IMR-90 (cell line): ENCODE results near the gene MPP7. TPM values are rescaled to one million over a fixed set of nuclear protein-coding genes. Genes with fewer than 3 reads are reported as not detected.
A peak's percentile ranks its signal among the peaks of the same experiment; 100 is the strongest.

Experiments used
- ATAC-seq: fragments of 200-7000 bp; cut with Tn5 transposase; 2 replicates; pipeline ENCODE4 v1.9.1; 2020; ENCODE audit warnings: low read depth, mild to moderate bottlenecking, moderate library complexity
- BruUV-seq: library from RNA; stranded (reverse); fragments of 400-500 nt; replicated peaks from 2 replicates; lab custom pipeline; 2021; lab: Mats Ljungman, UMichigan
- CTCF ChIA-PET: fragments of 300-600 bp; formaldehyde crosslinking; extraction: SDS; loops from one replicate; lab custom pipeline; 2021; ENCODE audit warnings: antibody characterized with exemption; lab: Yijun Ruan, JAX
- POLR2A ChIA-PET: fragments of 300-600 bp; sonication (Branson Sonifier 250); formaldehyde crosslinking; loops from one replicate; lab custom pipeline; 2022; ENCODE audit warnings: antibody characterized with exemption; ENCODE audit not compliant: unreplicated experiment; lab: Charles Lee
- DNase-seq: peaks from one replicate; pipeline ENCODE4 v3.0.0; 2013
- H2AFZ ChIP-seq: replicated peaks from 2 replicates; pipeline ENCODE3; 2013; ENCODE audit warnings: low read length, mild to moderate bottlenecking; ENCODE audit not compliant: poor library complexity
- H2AK5ac ChIP-seq: 2 replicates; pipeline ENCODE4 v1.6.1; 2013; ENCODE audit warnings: low read depth, low read length, inconsistent platforms
- H2AK9ac ChIP-seq: replicated peaks from 2 replicates; pipeline ENCODE3; 2013; ENCODE audit warnings: mild to moderate bottlenecking, low read depth, low read length, moderate library complexity; ENCODE audit not compliant: poor library complexity
- H2BK120ac ChIP-seq: 2 replicates; pipeline ENCODE4 v1.6.1; 2013; ENCODE audit warnings: low read depth, low read length, inconsistent platforms
- H2BK15ac ChIP-seq: 3 replicates; pipeline ENCODE4 v1.6.1; 2013; ENCODE audit warnings: low read depth, low read length, inconsistent platforms
- H2BK20ac ChIP-seq: 2 replicates; pipeline ENCODE4 v1.6.1; 2013; ENCODE audit warnings: low read depth, mild to moderate bottlenecking, inconsistent platforms, low read length, moderate library complexity
- H2BK5ac ChIP-seq: 2 replicates; pipeline ENCODE4 v1.6.1; 2013; ENCODE audit warnings: mild to moderate bottlenecking, low read depth, low read length, inconsistent platforms; ENCODE audit not compliant: poor library complexity, severe bottlenecking
- H3K14ac ChIP-seq: replicated peaks from 2 replicates; pipeline ENCODE4 v1.6.1; 2013; ENCODE audit warnings: low read depth, low read length, inconsistent platforms
- H3K18ac ChIP-seq: 2 replicates; pipeline ENCODE4 v1.6.1; 2013; ENCODE audit warnings: low read depth, low read length, control low read depth
- H3K23ac ChIP-seq: 2 replicates; pipeline ENCODE4 v1.6.1; 2013; ENCODE audit warnings: low read depth, low read length, inconsistent platforms
- H3K27ac ChIP-seq: 2 replicates; pipeline ENCODE4 v1.5.1; 2013; ENCODE audit warnings: mild to moderate bottlenecking, control low read depth, low read length; ENCODE audit not compliant: insufficient read depth
- H3K27me3 ChIP-seq: 2 replicates; pipeline ENCODE4 v1.6.1; 2013; ENCODE audit warnings: low read length; ENCODE audit not compliant: control insufficient read depth, insufficient read depth
- H3K36me3 ChIP-seq: 2 replicates; pipeline ENCODE4 v1.6.1; 2013; ENCODE audit warnings: low read length, mixed read lengths; ENCODE audit not compliant: control insufficient read depth, insufficient read depth
- H3K4ac ChIP-seq: 2 replicates; pipeline ENCODE4 v1.6.1; 2013; ENCODE audit warnings: low read depth, low read length, inconsistent platforms
- H3K4me1 ChIP-seq: 2 replicates; pipeline ENCODE4 v1.6.1; 2013; ENCODE audit warnings: low read length, mixed read lengths; ENCODE audit not compliant: control insufficient read depth, insufficient read depth
- H3K4me2 ChIP-seq: 2 replicates; pipeline ENCODE4 v1.6.1; 2013; ENCODE audit warnings: low read depth, mild to moderate bottlenecking, control low read depth, low read length, moderate library complexity
- H3K4me3 ChIP-seq: 2 replicates; pipeline ENCODE4 v1.5.1; 2013; ENCODE audit warnings: low read depth, mild to moderate bottlenecking, control low read depth, low read length, moderate library complexity; ENCODE audit not compliant: insufficient read depth
- H3K56ac ChIP-seq: 2 replicates; pipeline ENCODE4 v1.6.1; 2013; ENCODE audit warnings: low read length, inconsistent platforms; ENCODE audit not compliant: insufficient read depth; ENCODE audit errors: extremely low read depth
- H3K79me1 ChIP-seq, 2 experiments: 2 replicates each; pipeline ENCODE4 v1.6.1; 2013; ENCODE audit warnings: low read length in 2 of 2, inconsistent platforms in 1 of 2, low read depth in 1 of 2
- H3K9ac ChIP-seq: 2 replicates; pipeline ENCODE4 v1.6.1; 2013; ENCODE audit warnings: low read depth, low read length, control low read depth
- H3K9me1 ChIP-seq: 2 replicates; pipeline ENCODE4 v1.6.1; 2013; ENCODE audit warnings: low read length, inconsistent platforms; ENCODE audit not compliant: insufficient read depth
- H3K9me3 ChIP-seq: 2 replicates; pipeline ENCODE4 v1.6.1; 2013; ENCODE audit warnings: low read length; ENCODE audit not compliant: control insufficient read depth, insufficient read depth
- H4K20me1 ChIP-seq: 2 replicates; pipeline ENCODE4 v1.6.1; 2013; ENCODE audit warnings: low read length, inconsistent platforms; ENCODE audit not compliant: insufficient read depth
- H4K5ac ChIP-seq: 2 replicates; pipeline ENCODE4 v1.6.1; 2013; ENCODE audit warnings: mild to moderate bottlenecking, low read depth, low read length, control low read depth
- H4K8ac ChIP-seq, 2 experiments: 2 replicates each; pipeline ENCODE4 v1.6.1; 2013; ENCODE audit warnings: low read depth in 2 of 2, low read length in 2 of 2, control low read depth in 1 of 2, inconsistent platforms in 1 of 2
- H4K91ac ChIP-seq: 2 replicates; pipeline ENCODE4 v1.6.1; 2013; ENCODE audit warnings: low read depth, low read length, inconsistent platforms; ENCODE audit not compliant: insufficient read depth
- BHLHE40 ChIP-seq: fragments of 150-350 bp; IDR thresholded peaks from 2 replicates; pipeline ENCODE4 v1.6.1; 2016; ENCODE audit warnings: mild to moderate bottlenecking, low read depth, low read length
- CEBPB ChIP-seq: IDR thresholded peaks from 2 replicates; pipeline ENCODE4 v1.6.1; 2012; ENCODE audit warnings: low read depth, low read length, improper control_type of control experiment
- CHD1 ChIP-seq: IDR thresholded peaks from 2 replicates; pipeline ENCODE4 v1.6.1; 2012; ENCODE audit warnings: low read depth, low read length, improper control_type of control experiment
- CTCF ChIP-seq: conservative IDR thresholded peaks from 2 replicates; pipeline ENCODE4 v1.5.1; 2012; ENCODE audit warnings: mild to moderate bottlenecking, low read depth, low read length, improper control_type of control experiment
- FOS ChIP-seq: fragments of 150-350 bp; IDR thresholded peaks from 2 replicates; pipeline ENCODE4 v1.6.1; 2016; ENCODE audit warnings: low read depth, low read length
- MAFK ChIP-seq: IDR thresholded peaks from 2 replicates; pipeline ENCODE4 v1.6.1; 2012; ENCODE audit warnings: low read depth, low read length, improper control_type of control experiment
- MAZ ChIP-seq: IDR thresholded peaks from 2 replicates; pipeline ENCODE4 v1.6.1; 2012; ENCODE audit warnings: low read depth, mild to moderate bottlenecking, low read length, improper control_type of control experiment, moderate library complexity, borderline replicate concordance
- MXI1 ChIP-seq: IDR thresholded peaks from 2 replicates; pipeline ENCODE4 v1.6.1; 2012; ENCODE audit warnings: low read depth, mild to moderate bottlenecking, low read length, moderate library complexity, borderline replicate concordance
- NFE2L2 ChIP-seq: fragments of 150-350 bp; IDR thresholded peaks from 2 replicates; pipeline ENCODE4 v1.6.1; 2016; ENCODE audit warnings: low read depth, mild to moderate bottlenecking, low read length
- POLR2A ChIP-seq: IDR thresholded peaks from 2 replicates; pipeline ENCODE4 v1.6.1; 2012; ENCODE audit warnings: mild to moderate bottlenecking, low read depth, low read length
- RAD21 ChIP-seq: IDR thresholded peaks from 2 replicates; pipeline ENCODE4 v1.6.1; 2012; ENCODE audit warnings: low read length, improper control_type of control experiment
- RCOR1 ChIP-seq: IDR thresholded peaks from 2 replicates; pipeline ENCODE4 v1.6.1; 2012; ENCODE audit warnings: mild to moderate bottlenecking, low read length, improper control_type of control experiment; ENCODE audit not compliant: insufficient replicate concordance
- RFX5 ChIP-seq: IDR thresholded peaks from 2 replicates; pipeline ENCODE4 v1.8.0; 2012; ENCODE audit warnings: low read depth, mild to moderate bottlenecking, low read length, moderate library complexity
- SMC3 ChIP-seq: fragments of 150-350 bp; IDR thresholded peaks from 2 replicates; pipeline ENCODE4 v1.6.1; 2016; ENCODE audit warnings: low read depth, mild to moderate bottlenecking, antibody characterized with exemption, low read length, moderate library complexity
- USF2 ChIP-seq: fragments of 150-350 bp; IDR thresholded peaks from 2 replicates; pipeline ENCODE4 v1.6.1; 2017; ENCODE audit warnings: mild to moderate bottlenecking, antibody characterized with exemption, low read length, low read depth
- WGBS, 2 experiments: methylation state at CpG; one replicate each; pipeline versions ENCODE4 v1.1.5 to v1.1.7; 2013; ENCODE audit warnings: missing lambda C conversion rate in 2 of 2; ENCODE audit not compliant: insufficient read length in 1 of 2; ENCODE audit errors: extremely low coverage in 2 of 2; 5-methylcytosine and 5-hydroxymethylcytosine counted together
- dilution Hi-C: fragments of 300-500 bp; cut with HindIII; formaldehyde crosslinking; loops from one replicate; pipeline ENCODE4 v1.14.3; 2018; ENCODE audit warnings: low sequenced_read_pairs; ENCODE audit not compliant: unreplicated experiment
- in situ Hi-C: fragments of 300-500 bp; cut with MboI; formaldehyde crosslinking; loops from 3 replicates; pipeline ENCODE4 v1.14.3; 2019; ENCODE audit warnings: low sequenced_read_pairs, inconsistent platforms, mixed read lengths
- intact Hi-C: fragments of 100-400 bp; cut with micrococcal nuclease; formaldehyde crosslinking; loops from 2 replicates; pipeline ENCODE4 v1.10.0; 2022
- polyA plus RNA-seq, 3 experiments: library from polyadenylated mRNA; depleted of rRNA; stranded (reverse); fragments of >200 nt; gene quantifications; 2 replicates each; pipeline ENCODE4 v1.2.3, GENCODE V29; 2012; ENCODE audit warnings: low replicate concordance in 1 of 3
- total RNA-seq: library from RNA; depleted of rRNA; stranded (reverse); fragments of >200 nt; gene quantifications from 2 replicates; pipeline ENCODE4 v1.2.3, GENCODE V29; 2012

Gene MPP7
- total and polyA plus RNA-seq, 2 of the 4 experiments (the other 2 are of a cell fraction), result 0.39 to 1.4 TPM

- Histone ChIP-seq H4K91ac (no peak overlapping the region), H3K18ac (no peak overlapping the region), H2AFZ (no peak overlapping the region), H3K36me3 (no peaks in the 10 kb centered on the region), H3K4ac (no peak overlapping the region), H4K8ac (no peak overlapping the region), H3K27ac (no peak overlapping the region), H3K27me3 (peaks cover 11% of the 10 kb centered on the region; the same call in 1 of the 2 replicates), H2BK120ac (no peak overlapping the region), H3K4me3 (no peak overlapping the region), H4K20me1 (no peaks in the 10 kb centered on the region), H3K56ac (no peak overlapping the region), H3K79me1 (no peaks in the 10 kb centered on the region), H3K9me1 (no peaks in the 10 kb centered on the region), H2BK15ac (no peak overlapping the region), H4K5ac (no peak overlapping the region), H3K4me1 (0 out of 2 replicates have a peak, but pooled peaks cover 2% of the 10 kb centered on the region), H2AK9ac (no peak overlapping the region), H3K9ac (no peak overlapping the region), H3K9me3 (no peaks in the 10 kb centered on the region), H3K4me2 (no peak overlapping the region), H2BK20ac (no peak overlapping the region), H2BK5ac (no peak overlapping the region), H2AK5ac (no peak overlapping the region), H3K14ac (no peak overlapping the region), H3K23ac (no peak overlapping the region)
- BruUV-seq, result no TSS peak
- WGBS, 2 experiments, result no CpG with 5 or more reads among the region's 6 CpGs
- intact Hi-C loops (no loop called here), dilution Hi-C loops (loop anchor here (25.0 kb wide), 1 partner anchor 133 kb away; no protein-coding TSS in a partner anchor), in situ Hi-C loops (loop anchor here (5.0 kb wide), 1 partner anchor 128 kb away; no protein-coding TSS in a partner anchor)
- ChIA-PET CTCF (interaction anchor here (4.3 kb wide), 1 partner anchor 127 kb away, joined by 41 read pairs; no protein-coding TSS in a partner anchor), POLR2A (no interaction called here)
- ATAC-seq (peak; percentile 59), DNase-seq (peak; percentile 54)
- TF ChIP-seq CEBPB (no peak), RFX5 (no peak), RAD21 (no peak), MAZ (no peak), CHD1 (no peak), MAFK (no peak), RCOR1 (no peak), NFE2L2 (no peak), POLR2A (no peak), FOS (no peak), SMC3 (no peak), BHLHE40 (no peak), USF2 (no peak), CTCF (no peak), MXI1 (no peak)
Observed at GRCh38 chr10:28254290-28254985, 48.4 kb downstream of the MPP7 start.
